CD4-positive, alpha-beta T cell treated with Interleukin-10 for 1 hour (primary cell): ENCODE results near the gene ERC1.

ENCODE experiments used
- DNase-seq: peaks from one replicate; pipeline ENCODE4 v3.0.0-alpha.2; 2020

The ERC1 gene

DNA sequence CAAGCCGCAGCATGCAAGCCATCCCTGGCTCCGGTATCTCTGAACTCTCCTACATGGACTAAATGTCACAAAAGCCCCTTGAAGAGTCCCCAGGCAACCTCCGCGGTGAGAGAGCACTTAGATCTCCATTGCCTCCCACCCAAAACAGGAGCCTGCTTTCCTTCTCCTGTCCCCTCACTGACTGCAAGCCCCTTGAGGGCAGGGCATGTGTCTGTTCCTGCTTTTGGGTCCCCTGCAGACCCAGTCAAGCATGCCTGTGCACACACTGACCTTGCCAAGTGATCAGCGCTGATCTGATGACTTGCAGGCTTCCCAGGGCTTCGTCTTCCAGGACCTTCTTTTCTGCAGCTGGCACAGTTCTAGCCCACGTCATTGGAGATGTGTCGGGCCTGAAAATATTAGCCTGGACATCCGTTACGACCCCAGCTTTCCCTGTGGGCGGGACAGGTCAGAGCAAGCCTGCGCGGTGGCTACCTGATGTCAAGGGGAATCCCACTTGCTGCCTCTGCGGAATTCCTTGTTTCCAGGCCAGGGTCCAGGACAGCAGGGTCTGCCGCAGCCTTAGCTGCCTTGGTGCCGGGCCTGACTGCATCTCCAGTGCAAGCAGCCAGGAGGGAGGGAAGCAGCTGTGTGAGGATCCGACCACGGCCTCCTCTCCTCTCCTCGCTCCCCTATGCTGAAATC is 510.8 kb downstream of the ERC1 start:
- no peak for DNase-seq

DNA sequence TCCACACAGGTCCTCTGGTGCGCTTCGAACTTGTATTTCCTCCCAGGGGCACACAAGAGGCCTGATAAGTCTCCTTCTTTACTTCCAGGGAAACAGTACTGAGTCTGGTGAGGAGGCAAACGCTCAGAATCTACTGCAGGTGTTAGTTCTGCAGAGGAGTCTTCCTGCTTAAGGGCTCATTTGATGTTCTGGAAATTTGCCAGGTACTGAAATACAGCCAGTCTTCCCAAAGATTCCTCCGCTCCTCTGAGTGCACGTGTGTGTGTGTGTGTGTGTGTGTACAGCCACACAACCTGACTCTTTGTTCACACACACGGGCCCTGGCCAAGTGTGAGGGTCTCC is 511.3 kb downstream of the ERC1 start:
- DNase-seq = no peak

DNA sequence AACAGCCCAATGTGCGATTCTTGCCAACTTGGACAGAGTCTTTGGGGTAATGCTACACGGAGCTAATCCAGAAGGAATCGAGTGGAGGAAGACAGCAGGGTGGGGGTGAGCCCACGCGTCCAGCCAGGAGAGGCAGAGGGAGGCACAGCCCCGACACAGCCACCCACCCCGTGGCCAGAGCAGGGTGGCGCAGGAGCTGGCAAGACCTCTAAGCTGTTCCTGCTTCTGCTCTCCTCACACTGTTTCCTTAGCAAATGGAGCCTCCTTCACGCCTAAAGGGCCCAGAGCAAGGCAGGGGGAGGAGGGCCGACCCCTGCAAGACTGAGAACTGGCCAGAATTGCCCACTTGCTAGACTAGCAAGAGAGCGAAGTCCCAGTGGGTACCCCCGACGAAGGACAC is 511.8 kb downstream of the ERC1 start:
- no peak for DNase-seq

- no peak for DNase-seq
These were observed 512.3 kb downstream of the ERC1 start for GRCh38 chr12:1503281-1503711.

GRCh38 chr12:1504304-1504894 is 513.4 kb downstream of the ERC1 start:
- no peak for DNase-seq

DNA sequence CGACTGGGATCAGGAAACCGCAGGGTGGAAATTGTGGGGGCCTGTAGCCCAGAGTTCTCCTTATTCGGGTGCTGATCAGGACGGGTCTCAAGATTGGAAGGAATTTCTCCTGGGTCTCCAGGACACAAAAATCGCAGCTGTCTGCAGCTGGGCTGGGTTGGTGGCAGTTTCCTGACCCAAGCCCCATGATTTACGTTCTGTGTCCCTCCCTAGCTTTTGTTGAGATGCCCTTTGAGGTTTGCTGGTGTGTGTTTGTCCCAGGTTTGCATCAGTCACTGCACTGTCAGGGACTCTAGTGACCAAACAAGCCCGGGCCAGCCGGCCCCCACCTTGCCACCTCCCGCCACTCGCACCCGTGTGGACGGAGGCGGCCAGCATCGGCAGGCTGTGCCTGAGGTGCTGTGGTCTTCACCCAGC is 513.9 kb downstream of the ERC1 start:
- no peak for DNase-seq

- no peak for DNase-seq
These were observed 514.6 kb downstream of the ERC1 start for GRCh38 chr12:1505576-1505975.

DNA sequence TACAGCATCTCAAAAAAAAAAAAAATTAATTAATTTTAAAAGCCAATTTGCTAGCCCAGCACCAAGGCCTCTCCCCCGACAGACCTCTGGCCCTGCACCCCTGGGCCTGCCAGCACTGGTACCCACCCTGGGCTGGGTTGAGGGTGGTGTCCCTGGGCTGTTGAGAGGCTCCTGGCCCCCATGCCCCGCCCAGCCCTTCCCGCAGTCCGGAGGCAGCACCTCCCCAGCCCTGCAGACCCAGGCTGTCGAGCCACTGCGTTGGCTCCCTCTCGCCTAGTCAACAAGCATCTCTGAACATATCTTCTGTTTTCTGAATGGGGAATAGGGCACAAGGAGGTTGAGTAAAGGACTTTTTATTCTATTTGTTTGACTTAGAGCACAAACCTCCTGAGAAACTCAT is 516.3 kb downstream of the ERC1 start:
- DNase-seq = no peak

DNA sequence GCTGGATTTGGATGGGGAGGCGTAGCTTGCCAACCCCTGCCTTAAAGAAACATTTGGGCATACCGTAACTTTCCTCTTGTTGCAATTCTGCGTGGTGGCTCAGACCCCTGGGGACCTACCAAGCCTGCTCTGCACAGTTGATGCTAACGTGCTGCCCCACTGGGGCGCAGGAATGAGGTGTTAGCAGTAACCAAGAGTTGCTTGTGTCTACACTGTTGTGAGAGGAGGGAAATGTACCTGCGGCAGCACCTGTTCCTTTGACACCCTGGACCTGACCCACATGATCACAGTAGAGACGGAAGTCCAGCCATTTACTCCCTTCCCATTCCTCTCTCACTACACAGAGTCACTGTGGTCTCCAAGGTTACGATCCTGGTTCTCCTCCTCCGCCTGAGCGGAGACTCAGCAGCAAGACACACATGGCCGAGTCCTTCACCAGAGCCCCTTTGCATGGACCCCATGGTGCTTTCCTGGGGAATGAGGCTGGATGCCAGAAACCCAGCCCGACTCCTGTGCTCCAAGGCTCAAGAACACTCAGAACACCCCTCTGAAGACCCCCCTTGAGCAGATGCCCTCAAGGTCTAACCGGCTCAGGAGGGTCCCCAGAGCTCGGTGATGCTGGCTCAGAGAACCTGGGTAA is 518.5 kb downstream of the ERC1 start:
- no peak for DNase-seq

DNA sequence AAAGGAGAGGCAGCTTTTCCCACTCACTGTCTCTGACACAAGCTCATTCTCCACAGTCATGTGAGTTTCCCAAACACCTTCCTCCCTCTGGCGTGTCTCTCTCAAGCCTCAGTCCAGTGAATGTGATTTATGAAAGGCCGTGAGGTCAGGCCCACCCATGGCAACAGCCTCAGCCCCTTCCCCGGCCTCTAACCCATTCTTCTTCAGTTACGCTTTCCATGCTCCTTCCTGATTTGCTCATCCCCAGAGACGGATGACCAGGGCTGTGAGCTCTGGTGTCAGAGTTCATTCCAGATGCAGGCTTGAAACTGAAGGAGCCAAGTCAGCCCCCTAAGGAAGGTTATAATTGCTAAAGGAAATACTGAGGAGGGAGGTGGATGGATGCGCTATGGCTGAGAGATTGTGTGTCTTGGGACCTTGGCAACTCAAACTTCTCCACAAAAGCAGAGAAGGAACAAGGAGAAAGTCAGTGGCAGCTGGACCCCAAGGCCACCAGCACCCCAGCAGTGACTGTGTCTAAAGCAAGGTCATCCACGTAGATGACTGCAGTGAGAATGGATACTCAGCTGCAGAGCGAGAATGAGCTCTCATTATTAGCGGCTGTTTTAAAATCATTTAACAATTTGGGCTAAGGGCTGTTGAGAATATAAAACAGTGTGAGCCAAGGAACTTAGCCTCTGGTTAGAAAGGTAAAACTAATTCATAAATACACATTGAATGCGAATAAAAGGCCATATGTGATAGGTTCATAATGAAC is 519.2 kb downstream of the ERC1 start:
- no peak for DNase-seq

DNA sequence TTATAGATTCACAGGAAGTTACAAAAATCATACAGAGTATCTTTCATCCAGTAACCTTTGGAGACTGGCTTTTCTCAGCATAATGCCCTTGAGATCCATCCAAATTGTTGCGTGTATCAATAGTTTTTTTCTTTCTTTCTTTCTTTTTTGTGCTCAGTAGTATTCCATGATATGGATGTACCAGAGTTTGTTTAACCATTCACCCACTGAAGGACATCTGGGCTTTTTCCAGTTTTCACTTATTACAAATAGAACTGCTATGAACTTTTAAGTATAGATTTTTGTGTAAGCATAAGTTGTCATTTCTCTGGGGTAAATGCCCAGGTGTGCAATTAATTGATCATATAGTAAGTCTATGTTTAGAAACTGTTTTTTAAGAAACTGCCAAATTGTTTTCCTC is 524.0 kb downstream of the ERC1 start:
- DNase-seq = no peak

DNA sequence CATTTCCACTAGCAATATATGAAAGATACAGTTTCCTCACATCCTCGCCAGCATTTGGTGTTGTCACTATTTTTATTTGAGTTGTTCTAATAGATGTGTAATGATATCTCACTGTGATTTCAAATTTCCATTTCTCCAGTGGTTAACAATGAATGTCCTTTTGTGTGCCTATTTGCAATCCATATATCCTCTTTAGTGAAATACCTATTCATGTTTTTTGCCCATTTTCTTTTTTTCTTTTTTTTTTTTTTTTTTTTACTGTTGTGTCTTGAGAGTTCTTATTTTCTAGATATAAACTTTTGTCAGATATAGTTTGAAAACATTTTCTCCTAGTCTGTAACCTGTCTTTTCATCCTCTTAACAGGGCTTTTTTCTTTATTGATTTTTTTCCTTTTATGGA is 524.4 kb downstream of the ERC1 start:
- DNase-seq = no peak

GRCh38 chr12:1517007-1517406 is 526.0 kb downstream of the ERC1 start:
- DNase-seq = no peak

DNA sequence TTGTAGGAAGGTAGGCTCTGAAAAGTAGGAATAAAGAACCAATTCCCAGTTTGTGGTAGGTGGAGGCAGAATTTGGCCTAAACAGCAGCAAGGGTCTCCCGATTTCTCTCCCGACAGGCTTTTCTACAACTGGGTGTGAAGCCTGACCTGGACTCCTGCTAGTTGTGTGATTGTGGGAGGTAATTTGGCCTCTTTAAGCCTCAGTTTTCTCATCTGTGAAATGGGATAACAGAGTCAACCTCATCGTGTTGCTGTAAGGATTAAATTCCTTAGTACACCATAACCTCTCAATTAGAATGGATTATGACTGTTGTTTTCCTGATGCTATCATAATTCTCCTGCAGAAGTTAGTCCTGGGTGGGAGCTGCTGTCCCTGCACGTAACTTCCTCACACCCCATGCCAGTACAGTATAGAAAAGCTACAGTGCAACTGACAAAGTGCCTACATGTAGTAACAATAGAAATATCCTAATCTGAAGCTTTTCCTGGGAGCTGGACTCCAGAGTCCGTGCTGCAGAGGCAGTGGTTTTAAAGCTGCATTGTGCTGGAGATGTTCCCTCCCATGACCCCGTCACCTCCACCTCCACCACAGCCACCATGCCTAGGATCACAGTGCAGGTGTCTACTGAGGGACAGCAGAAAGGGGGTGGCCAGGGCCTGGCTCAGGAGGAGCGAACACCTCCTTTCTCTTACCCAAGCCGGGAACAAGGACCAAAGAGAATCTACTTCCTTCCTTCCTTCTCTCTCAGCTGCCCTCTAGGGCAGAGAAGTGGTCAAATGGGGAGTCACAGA is 526.9 kb downstream of the ERC1 start:
- no peak for DNase-seq

DNA sequence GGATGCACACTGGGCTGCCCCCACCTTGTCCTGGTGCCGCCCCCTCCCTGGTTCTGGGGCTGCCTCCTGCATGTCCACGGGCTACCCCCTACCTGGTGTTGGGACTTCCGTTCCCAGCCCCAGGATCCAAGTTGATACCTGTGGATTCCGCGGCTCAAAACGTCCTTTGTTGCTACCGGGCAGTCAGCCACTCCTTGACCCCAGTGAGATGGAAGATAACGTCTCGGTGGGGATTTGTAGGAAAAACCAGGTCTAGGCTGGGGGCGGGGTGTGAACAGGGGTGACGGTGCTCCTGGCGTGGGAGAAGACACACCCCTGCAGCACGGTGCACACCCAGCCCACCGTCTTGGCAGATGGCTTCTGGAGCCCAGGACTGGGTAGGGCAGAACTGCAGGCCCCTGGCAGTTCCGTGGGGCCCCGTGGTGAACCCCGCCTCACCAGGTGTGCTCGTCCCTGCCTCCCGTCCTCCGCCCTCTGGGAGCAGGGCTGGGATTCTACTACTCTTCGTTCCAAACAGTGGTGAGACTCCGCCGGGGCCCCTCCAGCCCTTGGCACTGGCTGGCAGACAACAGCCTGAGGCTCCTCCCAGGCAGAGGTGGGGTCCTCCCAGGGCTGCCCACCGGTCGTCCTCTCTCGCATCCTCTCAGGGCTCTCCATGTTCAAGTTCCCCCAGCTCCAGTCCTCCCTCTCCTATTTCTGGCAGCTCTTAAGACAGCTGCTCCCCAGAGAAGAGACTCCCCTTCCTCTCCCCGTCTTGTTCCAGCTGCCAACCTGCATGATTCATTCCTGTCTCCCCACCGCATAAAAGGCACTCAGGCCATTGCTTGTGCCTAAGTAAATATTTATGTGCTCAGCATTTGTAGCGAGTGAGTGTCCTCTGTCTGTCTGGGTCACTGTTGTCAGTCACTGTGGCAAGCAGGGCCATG is 527.8 kb downstream of the ERC1 start:
- no peak for DNase-seq

- DNase-seq = no peak
These were observed 528.6 kb downstream of the ERC1 start for GRCh38 chr12:1519642-1520041.

DNA sequence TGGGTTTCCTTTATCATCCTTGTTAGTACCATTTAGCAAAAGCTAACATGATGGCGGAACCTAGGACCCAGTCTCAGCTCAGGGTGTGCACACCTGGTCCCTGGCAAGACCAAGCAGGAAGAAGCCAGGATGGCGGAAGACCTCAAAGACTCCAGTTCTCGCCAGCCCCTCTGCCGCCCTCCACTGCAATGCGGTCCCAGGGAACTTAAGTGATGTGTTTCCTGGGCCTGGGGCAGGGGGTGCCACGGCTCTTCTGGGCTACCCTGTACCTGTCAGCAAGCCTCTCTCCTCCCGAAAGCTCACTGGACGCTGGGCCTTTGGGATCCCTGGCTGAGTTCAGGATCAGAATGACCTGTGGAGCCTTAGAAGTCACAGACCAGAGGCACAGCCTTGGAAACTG is 532.0 kb downstream of the ERC1 start:
- no peak for DNase-seq

DNA sequence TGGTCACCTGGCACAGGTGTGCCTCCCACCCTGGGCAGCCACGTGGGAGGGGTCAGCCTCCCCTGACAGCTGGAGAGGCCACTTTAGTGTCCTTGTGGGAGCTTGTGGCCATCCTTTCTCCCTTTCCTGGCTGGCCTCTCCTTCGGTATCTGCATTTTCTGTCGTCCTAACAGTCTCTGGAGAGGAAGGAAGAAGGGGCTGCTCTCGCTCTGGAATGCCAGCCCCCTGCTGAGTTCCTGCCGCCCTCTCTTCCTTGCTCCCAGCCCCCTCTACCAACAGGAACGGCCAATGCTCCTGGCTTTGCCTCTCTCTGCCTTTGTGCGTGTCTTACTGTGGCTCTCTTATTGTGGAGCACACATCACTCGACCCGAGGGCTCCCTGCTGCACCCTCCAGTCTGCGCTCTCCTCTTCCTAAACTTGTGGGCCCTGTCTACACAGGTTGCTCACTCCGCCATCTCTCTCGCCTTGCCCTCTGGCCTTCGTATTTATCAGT is 532.6 kb downstream of the ERC1 start:
- no peak for DNase-seq

GRCh38 chr12:1525858-1526257 is 534.8 kb downstream of the ERC1 start:
- DNase-seq = no peak

DNA sequence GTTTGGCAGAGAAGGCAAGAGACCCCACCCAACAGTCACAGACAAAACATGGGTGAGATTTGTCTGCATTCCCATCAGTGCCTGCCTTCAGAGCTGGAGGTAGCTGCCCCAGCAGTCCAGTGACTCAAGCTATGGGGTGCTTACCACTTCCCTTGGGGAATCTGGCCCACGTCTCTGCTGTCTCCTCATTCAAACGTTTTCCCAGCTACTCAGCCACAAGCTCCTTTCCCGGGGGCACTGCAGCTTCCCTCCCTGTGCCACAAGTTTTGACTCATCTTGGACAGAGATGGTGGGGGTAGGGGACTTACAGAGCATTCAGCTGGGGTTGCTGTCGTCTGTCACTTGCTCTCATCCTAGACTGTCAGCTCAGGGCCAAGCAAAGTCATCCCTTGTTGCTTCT is 536.8 kb downstream of the ERC1 start:
- DNase-seq = no peak

DNA sequence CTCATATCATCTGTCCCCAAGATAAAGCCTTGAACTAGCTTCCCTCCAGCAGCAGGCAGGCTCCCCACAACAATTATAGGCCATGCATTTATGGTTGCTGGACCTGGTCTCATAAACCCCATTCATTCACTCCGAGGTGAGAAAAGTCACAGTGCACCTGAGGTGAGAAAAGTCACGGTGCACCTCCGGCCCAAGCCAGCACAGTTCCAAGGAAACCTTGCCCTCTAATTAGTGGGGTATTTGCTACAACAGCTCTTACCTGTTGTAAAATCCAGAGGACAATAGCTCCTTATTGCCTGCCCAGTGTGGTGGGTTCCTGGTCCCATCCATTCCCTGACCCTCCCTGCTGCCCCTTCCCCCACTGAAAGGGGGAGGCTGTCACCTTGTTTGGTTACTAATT is 537.8 kb downstream of the ERC1 start:
- DNase-seq = no peak
